A673 (cell line): ENCODE results near the gene EHF.

Experiments
- CTCF ChIP-seq: fragments of 300-800, 200-600 bp; sonication (generic); conservative IDR thresholded peaks from 2 replicates; pipeline ENCODE4 v1.5.1; 2017; ENCODE audit warnings: low read depth, mild to moderate bottlenecking, antibody characterized with exemption, low read length, moderate library complexity, mixed read lengths
- EZH2 ChIP-seq: fragments of 200-600 bp; sonication (generic); IDR thresholded peaks from 2 replicates; pipeline ENCODE4 v1.6.1; 2017; ENCODE audit warnings: borderline replicate concordance, low read depth, mild to moderate bottlenecking, mixed read lengths, antibody characterized with exemption, low read length; ENCODE audit not compliant: poor library complexity, severe bottlenecking

DNA sequence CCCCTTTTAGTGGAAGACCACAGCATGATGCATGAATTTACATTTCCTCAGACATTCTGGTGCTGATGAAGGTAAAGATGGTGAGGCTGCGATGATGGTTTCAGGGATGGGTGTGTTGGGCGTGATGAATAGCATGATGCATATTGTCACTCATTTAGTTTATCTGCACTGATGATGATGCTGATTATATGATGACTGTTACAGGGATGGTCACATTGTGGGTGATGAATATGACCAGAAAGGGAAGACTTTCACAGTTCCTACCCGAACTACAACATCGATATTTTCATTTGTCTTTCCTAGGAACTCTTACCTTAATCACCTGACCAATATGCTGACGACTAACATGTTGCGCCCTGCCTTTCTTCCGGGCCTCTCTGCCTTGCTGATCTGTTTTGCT is 47.4 kb upstream of the EHF start:
- no peak for TF ChIP-seq CTCF
- no peak for TF ChIP-seq EZH2
